Measurements from ENCODE around the gene THAP4. TPM values are rescaled to one million over a fixed set of nuclear protein-coding genes. Genes with fewer than 3 reads are reported as not detected.

The THAP4 gene
- total RNA-seq, 2 donors from 2014 or later: 44.4 to 59.0 TPM

DNA sequence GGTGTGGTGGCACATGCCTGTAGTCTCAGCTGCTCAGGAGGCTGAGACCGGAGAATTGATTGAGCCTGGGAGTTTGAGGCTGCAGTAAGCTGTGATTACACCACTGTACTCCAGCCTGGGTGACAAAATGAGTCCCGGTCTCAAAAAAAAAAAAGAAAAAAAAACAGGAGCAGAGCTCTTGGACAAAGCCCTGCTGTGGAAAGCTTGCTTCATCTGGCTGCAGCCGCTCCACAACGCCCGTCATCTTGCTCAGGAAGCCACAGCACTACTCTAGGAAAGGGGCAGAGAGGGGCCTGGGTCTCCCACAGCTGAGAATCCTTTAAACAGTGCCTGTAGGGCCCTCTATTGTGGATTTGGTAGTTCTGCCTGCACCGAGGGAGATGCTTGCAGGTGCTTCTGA, 11.5 kb upstream of the THAP4 start:
- no peaks in the 10 kb centered on the region for H3K27me3 ChIP-seq
- 80 to 88% methylated on average over 5 to 6 of the region's 6 CpGs for WGBS, 2 donors
- TF ChIP-seq POLR2A (IDR thresholded peaks at IDR 0.05): no peak
- TF ChIP-seq, protein P1, sequence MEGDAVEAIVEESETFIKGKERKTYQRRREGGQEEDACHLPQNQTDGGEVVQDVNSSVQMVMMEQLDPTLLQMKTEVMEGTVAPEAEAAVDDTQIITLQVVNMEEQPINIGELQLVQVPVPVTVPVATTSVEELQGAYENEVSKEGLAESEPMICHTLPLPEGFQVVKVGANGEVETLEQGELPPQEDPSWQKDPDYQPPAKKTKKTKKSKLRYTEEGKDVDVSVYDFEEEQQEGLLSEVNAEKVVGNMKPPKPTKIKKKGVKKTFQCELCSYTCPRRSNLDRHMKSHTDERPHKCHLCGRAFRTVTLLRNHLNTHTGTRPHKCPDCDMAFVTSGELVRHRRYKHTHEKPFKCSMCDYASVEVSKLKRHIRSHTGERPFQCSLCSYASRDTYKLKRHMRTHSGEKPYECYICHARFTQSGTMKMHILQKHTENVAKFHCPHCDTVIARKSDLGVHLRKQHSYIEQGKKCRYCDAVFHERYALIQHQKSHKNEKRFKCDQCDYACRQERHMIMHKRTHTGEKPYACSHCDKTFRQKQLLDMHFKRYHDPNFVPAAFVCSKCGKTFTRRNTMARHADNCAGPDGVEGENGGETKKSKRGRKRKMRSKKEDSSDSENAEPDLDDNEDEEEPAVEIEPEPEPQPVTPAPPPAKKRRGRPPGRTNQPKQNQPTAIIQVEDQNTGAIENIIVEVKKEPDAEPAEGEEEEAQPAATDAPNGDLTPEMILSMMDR (IDR thresholded peaks at IDR 0.05): no peak
- ATAC-seq (no peak), DNase-seq (no peak)
- no peaks in the 10 kb centered on the region for H3K9me3 ChIP-seq
- intact Hi-C loops (cut with DNase I): no loop called here
- H3K36me3 ChIP-seq (replicated peaks in 1 of 2; ENCODE audit: insufficient read depth in 1 of 2, low read depth in 2 of 2): peaks cover 0 to 10% of the 10 kb centered on the region in 2 donors
- H3K4me3 ChIP-seq: no peak overlapping the region
- no peak overlapping the region for H3K27ac ChIP-seq
- peaks cover 4% of the 10 kb centered on the region for H3K4me1 ChIP-seq

DNA sequence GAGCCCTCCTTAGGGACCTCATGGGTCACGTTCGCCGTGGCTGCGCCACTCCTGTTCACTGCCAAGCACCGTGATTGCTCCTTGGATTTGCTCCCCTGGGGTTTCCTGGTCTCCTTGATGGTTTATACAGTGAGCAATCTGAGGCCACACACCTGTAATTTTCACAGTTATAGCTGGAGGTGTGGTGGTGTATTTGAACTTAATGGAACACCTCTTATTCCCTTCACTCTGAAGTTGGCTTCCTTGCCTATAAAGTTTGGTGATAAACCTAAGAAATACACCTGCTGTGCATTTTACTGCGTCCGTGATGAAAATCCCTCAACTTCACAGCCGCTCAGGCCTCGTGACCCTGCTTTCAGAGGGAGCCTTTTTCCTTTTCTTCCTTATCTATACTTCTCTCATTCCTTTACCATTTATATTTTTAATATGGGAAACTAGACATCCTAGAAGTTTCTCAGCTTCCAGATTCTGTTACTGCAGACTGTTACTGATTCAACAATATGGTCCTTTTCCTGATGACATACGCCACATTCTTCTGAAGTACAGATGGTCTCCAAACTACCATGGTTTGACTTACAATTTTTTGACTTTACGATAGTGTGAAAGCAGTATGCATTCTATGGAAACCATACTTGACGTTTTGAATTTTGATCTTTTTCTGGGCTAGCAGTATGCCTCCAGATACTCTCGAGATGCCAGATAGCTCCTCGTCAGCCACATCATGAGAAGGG, 9.1 kb upstream of the THAP4 start:
- intact Hi-C loops (cut with DNase I): no loop called here
- no peak overlapping the region for H3K27ac ChIP-seq
- no peak for ATAC-seq
- no peaks in the 10 kb centered on the region for H3K9me3 ChIP-seq
- no peaks in the 10 kb centered on the region for H3K36me3 ChIP-seq (replicated peaks in 1 of 2; ENCODE audit: insufficient read depth in 1 of 2, low read depth in 2 of 2)
- H3K27me3 ChIP-seq: no peaks in the 10 kb centered on the region
- no peak overlapping the region for H3K4me3 ChIP-seq
- WGBS, 2 donors: 88 to 89% methylated on average over 10 to 14 of the region's 14 CpGs
- no peak for TF ChIP-seq POLR2A (IDR thresholded peaks at IDR 0.05)
- TF ChIP-seq, protein P1 (IDR thresholded peaks at IDR 0.05): no peak
- peaks cover 4% of the 10 kb centered on the region for H3K4me1 ChIP-seq
- DNase-seq: no peak

DNA sequence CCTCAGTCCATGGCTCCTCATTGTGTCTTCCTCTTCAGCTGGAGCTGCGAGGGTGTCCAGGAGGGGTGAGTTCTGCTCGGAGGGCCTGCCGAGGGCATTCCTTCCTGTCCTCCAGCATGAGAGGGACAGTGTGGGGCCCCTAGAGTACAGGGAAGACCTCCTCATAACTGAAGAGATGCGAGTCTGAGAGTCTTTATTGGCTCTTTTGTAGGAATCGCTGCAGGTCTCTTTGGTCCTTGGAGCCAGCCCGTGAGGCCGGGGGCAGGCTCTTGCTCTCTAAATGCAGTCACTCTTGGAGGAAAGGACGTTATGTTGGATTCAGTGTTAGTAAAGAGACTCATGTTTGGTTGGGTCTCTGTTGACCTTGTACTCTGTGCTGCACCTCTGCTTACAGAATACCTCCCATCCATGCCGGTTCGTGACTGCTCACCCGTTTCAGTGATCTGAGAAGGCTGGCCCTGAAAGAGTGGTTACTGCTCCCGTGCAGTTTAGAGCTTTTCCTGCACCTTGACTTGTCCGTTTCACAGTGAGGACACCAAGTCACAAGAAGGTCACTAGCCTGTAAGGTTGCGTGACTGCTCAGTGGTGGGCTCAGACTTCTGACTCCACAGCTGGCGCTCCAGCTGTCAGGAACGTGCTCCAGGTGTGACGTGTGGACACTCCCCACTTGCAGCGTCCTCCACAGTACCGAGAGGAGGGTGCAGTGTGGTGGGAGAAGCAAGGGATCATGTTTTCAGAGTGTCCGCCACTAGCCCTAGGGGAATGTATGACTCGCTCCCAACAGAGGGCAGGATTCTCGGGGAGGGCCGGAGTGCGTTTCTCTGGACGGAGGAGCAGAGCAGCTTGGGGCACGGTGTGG, 8.3 kb upstream of the THAP4 start:
- Histone ChIP-seq H3K4me1 (peaks cover 4% of the 10 kb centered on the region), H3K27me3 (no peaks in the 10 kb centered on the region)
- no peak for ATAC-seq

DNA sequence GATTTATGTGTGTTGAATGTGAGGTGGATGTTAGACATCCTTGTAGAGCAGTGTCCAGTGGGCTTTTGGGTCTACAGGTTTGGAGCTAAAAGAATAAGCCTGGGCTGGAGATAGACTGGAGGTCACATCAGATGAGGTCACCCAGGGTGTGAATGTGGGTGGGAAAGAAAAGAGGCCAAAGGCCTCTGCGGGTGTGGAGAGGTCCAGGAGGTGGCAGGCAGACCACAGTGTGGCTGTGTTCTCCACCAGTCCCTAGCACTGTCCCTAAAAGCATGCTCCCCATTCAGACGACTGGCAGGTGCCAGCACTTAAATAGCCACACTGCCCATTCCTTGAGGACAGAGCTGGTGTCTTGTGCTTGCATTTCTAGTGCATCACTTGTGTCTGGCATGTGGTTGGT, 4.7 kb upstream of the THAP4 start:
- H3K9me3 ChIP-seq: no peaks in the 10 kb centered on the region
- 53 to 77% methylated on average over 2 of the region's 2 CpGs for WGBS, 2 donors
- no peak overlapping the region for H3K4me3 ChIP-seq
- no peaks in the 10 kb centered on the region for H3K36me3 ChIP-seq (replicated peaks in 1 of 2; ENCODE audit: insufficient read depth in 1 of 2, low read depth in 2 of 2)
- intact Hi-C loops (cut with DNase I): no loop called here
- ATAC-seq (no peak), DNase-seq (no peak)
- H3K27me3 ChIP-seq: no peaks in the 10 kb centered on the region
- no peak overlapping the region for H3K27ac ChIP-seq
- H3K4me1 ChIP-seq: peaks cover 19% of the 10 kb centered on the region
- no peak for TF ChIP-seq POLR2A (IDR thresholded peaks at IDR 0.05)
- TF ChIP-seq, protein P1 (IDR thresholded peaks at IDR 0.05): no peak

More for the DNA sequence above, 8.3 kb upstream of the THAP4 start:
- Histone ChIP-seq H3K36me3 (replicated peaks in 1 of 2; ENCODE audit: insufficient read depth in 1 of 2, low read depth in 2 of 2) (no peaks in the 10 kb centered on the region), H3K4me3 (no peak overlapping the region), H3K27ac (no peak overlapping the region), H3K9me3 (no peaks in the 10 kb centered on the region)
- TF ChIP-seq, protein P1 (IDR thresholded peaks at IDR 0.05): no peak
- no peak for TF ChIP-seq POLR2A (IDR thresholded peaks at IDR 0.05)
- no peak for DNase-seq
- 81 to 83% methylated on average over 25 to 26 of the region's 26 CpGs for WGBS, 2 donors
- intact Hi-C loops (cut with DNase I): no loop called here

Data from body of pancreas (tissue), 4 donors.